DMS79 (cell line): ENCODE measurements around the gene PLA2G4D.

ENCODE experiments used
- DNase-seq: peaks from one replicate; lab custom pipeline; 2025; lab: John Stamatoyannopoulos, UW

The PLA2G4D gene

DNA sequence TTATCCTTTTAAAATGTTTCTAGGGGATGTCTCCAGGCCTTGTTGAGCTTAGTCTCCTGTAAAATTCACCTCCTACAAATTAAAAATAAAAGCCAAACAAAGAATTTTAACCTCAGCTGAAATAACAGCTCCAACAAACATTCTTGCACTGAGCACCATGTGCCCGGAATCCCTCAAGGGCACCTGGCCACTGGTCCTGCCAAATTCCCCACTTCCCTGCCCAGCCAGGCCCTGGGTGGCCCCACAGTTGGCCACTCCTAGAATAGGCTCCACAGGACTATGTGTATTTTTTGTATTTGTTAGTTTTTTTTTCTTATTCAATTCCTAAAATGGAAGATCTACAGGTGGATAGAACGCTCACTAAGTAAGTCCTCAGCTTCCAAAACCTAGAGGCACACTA is 40.4 kb downstream of the PLA2G4D start:
- no peak for DNase-seq

DNA sequence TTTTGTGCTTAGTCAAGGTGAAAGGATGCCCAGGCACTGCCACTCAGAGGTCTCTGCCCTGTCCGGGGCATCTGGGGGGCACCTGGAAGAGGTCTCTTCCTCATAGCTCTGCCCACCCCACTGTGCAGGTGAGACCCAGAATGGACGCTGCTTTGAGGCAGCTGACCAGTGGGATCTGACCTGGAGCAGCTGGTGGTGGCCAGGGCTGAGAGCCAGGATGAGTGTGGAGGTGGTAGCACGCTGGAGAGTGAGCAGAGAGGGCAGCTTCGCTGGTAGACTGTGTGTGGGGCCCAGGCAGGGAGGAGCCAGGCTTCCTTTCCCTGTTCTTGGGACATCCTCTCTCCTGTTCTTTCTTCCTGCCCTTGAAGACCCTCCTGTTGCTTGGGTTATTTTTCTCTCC is 41.4 kb downstream of the PLA2G4D start:
- DNase-seq: no peak

DNA sequence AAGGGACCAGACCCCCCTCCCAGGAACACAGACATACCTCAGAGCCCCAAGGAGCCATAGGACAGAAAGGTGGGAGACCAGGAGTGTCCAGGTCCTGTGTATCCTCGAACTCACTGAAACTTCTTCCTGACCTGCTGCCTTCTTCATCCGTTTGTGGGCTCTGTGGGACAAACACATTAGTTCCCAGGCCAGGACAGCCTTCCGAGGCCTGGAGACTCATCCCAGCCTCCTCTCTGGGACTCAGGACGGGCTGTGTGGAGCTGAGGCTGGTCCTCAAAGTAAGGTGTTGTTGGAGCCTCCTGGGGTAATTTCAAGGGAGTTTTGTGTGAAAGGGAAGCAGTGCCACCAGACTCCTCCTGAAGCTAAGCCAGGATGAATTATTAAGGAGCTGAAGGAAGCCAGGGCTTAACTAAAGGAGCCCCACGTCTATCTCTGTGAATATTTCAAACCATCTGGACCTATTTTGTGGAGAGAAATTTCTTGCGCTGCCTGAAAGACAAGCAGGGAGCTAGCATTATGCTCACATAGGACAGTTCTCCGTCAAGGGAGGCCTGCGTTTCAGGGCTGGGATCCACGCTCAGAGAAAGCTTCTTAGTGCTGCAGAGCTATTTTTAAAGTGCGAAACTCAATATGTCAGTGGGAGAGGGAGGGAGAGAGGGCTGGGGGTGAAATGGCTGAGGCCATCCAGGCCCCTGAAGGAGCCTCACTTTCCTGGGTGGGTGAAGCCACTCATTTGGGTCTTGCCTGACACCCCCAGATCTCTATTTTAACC is 43.7 kb downstream of the PLA2G4D start:
- no peak for DNase-seq

DNA sequence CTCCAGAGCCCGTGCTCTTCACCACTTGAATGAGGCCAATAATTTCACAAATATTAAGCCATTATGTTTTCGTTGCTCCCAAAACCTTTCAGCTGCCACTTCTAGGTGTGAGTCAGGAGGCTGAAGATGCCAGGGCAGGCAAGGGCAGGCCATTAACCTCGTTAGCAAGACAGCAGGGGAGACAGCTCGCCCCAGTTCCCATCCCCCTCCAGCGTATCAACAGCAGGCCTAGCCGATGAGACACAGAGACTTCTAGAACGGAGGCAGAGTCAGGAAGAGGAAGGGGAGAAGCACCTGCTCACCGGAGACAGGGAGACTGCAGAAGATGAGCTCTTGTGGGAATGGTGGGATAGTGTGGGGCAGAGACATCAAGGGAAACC is 45.6 kb downstream of the PLA2G4D start:
- DNase-seq: no peak

DNA sequence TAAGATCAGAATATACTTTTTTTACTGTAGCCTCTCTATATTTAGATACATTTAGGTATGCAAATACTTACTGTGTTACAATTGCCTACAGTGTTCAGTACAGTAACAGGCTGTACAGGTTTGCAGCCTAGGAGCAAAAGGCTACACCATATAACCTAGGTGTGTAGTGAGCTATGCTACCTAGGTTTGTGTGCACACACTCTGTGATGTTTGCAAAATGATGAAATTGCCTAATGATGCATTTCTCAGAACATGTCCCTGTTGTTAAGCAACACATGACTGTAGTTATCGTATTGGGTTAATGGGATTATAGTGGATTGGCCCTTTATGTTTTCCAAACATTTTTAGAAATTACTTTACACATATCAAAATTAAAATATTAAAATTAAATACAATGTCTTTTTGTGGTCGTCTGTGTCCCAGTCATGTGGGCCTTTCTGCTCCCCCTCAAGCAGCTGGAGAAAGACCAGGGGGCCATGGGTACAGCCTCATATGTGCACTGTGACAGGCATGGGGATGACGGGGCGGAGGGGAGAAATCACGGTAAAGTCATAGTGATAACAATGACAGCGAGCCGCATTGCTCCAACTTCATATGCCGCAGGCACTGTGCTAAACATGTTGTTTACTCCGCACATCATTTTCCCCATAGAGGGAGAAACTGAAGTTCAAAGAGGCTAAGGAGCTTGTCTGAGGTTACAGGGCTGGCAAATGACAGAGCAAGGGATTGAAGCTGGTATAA is 46.1 kb downstream of the PLA2G4D start:
- no peak for DNase-seq

DNA sequence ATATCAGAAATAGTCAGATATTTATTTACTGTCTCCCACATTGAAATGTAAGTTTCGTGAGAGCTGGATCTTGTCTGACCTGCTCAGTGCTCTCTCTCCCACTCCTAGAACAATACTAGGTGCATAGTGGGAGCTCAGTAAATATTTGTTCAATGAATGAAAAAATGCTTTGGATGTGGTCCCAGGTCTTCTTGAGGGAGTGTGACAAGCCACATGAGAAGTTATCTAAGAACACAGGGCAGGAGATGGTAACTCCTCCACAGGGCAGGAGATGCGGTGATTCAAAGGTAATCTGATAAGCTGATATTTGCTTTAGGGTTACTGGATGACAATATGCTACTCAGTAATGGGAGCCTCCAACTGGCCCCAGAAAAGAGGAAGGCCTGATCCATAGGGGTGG is 47.8 kb downstream of the PLA2G4D start:
- peak; percentile 14 for DNase-seq

DNA sequence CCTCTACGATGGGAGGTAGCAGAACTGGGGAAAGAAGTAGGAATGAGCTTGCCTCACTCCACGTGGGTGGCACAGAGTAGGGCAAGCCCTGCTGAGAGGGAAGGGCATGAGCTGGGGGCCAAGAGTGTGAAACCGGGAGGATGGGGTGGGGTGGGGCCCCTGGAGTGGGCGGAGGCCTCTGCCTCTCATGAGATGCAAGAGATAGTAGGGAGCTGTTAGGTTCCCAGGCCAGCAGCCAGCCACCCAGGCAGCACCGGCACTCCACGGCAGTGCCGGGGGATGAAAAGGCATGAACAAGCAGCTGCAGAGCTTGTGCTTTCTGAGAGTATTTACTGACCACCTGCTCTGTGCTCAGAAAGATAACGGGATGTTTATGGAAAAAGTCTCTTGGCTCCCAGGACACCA is 49.1 kb downstream of the PLA2G4D start:
- no peak for DNase-seq

DNA sequence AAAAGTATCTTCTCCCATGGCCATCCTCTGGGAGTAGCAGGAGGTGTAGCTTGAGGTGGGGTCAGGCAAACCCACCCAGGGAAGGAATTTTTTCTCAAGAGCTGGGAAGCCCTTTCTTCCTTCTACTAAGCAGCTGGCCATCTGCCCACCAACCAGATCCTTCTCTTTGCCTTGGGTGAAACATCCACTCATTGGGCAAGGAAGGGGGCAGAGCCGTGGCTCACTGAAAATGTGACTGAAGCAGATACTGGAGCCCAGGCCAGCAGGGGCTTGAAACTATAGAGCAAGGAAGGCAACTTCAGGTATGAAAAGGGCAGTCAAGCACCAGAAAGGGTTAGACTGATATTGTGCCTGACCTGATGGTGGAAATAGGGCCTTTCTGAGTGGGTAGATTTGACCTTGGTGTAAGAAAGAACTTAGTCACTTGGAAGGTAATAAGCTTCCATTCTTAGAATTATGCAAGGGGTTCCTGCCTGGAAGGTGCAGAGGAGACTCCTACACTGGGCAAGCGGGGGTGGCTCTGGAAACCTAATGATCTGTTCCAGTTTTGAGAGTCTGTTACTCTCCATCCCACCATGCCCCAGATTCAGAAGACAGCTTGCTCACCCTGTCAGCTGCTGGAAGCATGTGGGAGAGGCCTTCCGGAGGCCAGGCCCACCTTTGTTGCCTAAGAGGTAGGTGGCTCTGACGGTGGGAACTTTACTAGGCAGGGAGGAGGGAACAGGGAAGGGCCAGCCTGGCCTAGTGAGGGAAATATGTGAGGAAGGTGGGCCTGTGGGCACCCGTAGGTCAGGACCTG is 51.6 kb downstream of the PLA2G4D start:
- DNase-seq: no peak

DNA sequence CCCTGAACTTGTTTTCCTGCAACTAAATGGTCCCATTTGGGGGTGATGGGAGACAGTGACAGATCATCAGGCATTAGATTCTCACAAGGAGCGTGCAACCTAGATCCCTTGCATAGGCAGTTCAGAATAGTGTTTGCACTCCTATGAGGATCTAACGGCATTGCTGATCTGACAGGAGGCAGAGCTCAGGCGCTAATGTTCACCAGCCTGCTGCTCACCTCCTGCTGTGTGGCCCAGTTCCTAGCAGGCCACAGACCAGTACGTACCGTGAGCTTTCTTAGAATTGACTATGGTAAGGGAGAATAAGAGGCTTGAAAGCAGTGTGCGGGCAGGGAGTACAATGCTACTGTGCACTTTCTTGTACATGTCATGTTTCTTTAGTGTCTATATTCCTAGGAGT is 56.0 kb downstream of the PLA2G4D start:
- no peak for DNase-seq

DNA sequence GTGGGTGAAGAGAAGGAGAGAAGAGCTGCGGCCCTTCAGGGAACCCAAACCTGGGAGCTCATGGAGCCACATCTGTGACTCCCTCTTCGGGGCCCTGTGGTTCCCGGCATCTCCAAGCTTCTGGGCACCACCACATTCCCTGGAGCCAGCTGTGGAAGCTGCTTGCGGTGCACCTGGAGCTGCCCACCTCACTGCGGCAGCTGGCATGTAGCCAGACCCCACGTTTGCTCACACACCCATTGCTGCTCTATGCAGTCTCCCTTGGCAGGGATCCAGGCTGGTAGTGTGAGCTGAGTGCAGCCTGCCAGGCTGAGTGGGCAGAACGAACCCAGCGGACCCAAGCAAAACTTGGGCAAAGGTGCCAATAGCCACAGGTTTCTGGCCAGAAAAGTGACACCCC is 56.7 kb downstream of the PLA2G4D start:
- peak; percentile 21 for DNase-seq

DNA sequence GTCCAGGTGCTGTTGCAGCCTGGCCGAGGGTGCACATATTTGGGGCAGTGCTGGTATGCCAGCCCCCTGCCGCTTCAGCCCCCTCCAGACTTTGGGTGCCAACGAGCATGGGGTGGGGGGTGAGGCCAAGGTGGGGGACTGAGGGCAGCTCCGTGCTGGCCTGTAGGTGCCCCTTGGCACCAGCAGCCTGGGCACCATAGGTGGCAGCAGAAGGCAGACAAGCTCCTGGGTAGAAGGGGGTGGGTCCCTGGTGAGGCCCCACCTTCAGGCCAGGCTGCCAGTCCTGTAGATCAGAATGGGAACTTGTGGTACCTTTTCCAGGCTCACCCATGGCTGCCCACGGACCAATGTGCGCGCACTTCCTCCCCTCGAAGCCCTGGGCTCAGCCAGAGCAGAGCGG is 57.4 kb downstream of the PLA2G4D start:
- no peak for DNase-seq

DNA sequence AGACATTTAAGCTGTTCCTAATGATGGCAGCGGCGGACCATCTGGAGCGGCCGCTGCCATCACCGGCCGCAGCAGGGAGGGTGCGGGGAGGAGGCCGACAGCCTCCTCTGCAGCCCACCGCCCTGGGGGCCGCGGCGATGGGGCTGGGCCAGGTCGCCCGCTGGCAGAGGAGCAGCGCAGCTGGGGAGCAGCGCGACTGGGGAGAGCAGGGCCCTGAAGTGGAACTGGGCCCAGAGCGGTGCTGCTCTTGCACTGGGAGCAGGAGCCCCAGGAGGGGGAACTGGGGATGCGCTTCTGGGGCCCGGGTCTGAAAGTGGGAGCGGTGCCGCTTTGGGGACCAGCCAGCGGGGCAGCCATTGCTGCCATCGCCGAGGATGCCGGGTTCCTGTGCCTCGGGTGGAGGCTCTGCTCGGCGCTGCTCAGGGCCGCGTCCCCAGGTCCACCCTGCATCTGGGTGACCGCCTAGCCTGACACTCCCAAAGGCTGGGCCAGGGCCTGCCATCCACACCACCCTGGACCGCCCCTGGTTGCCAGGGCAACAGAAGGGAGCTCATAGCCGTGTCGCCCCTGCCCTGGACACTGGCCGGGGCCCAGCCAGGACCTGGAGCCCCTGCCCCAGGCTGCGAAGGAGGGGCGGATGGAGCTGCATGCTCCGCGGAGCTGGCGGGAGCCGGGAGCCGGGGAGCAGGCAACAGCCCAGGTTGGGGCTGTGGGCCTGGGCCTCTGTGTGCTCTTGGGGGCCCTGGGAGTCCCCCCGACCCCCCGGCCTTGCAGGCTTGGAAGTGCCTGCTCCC is 58.1 kb downstream of the PLA2G4D start:
- DNase-seq: no peak

DNA sequence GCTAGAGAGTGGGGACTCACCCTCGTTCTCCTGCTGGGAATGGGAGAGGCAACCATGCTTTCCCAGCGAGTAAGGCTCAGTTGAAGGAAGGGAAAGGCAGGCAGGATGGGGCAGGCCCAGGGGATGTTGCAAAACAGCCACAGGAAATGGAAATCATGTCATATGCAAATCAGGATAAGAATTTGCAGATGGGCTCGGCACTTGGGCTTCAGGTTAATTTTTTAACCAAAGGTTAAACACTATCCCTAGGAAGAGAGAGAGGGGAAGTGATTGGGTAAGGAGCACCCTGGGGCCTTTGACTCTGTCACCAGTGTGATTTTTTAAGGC is 59.0 kb downstream of the PLA2G4D start:
- DNase-seq: no peak

DNA sequence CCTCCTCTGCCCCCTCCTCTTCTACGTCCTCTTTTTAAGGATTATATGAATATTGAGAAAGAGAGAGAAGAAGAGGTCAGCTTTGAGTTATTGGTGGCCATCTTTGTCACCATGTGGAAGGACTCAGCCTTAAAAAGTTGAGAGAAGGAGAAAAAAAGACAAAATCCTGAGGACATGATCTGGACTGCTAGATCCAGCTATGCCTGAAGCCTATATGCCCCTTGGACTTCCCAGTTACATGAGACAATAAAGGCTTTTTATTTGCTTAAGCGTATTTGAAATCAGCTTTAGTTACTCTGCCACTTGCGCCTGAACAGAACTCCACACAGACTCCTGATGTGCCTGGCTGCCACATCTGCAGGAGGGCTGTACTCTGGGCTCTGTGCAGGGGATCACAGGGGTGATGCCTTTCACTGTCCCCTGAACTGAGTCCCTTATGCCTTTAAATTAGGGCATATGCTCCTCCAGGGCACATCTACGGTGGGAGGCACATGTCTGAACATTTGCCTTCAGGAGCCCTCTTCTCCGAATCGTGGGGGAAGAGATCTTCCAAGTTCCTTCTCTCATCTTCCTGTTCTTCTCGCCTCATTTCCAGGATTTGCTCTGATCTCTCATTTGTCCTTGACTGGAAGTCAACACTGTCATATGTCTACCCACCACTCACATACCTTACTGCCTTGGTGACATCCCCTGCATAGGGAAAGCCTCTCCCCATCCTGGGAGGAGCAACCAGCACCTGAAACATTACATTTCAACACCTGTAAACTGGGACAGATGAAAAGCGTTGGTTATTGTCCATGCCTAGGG is 59.5 kb downstream of the PLA2G4D start:
- no peak for DNase-seq

DNA sequence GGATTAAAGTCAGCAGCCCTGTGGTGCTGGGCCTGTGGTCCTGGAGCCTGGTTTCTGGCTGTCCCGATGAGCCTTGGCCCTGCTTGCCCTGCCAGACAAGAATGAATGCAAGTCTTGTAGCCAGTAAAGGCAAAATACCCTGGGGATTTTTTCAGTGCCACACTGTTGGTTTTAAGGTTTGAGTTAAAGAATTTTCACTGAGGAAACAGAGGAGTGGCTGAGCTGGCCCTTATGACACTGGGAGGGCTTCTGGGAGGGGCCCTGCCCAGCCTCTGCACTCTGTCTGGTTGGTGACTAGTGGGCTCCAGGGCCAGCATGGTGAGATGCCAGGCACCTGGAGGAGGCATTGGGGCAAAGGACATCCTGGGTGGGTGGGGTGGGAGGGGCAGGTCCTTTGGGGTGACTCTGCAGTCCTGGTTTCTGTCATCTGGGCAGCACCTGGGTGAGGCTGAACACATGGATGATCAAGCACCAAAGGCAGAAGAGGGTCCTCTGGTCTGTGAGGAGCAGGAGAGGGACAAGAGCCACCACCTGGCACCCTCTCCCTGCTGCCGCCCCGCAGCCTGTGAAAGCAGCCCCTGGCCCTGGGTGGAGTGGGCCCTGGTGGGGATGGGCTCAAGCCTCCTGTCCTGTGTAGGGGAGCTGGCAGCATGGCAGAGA is 61.0 kb downstream of the PLA2G4D start:
- no peak for DNase-seq

DNA sequence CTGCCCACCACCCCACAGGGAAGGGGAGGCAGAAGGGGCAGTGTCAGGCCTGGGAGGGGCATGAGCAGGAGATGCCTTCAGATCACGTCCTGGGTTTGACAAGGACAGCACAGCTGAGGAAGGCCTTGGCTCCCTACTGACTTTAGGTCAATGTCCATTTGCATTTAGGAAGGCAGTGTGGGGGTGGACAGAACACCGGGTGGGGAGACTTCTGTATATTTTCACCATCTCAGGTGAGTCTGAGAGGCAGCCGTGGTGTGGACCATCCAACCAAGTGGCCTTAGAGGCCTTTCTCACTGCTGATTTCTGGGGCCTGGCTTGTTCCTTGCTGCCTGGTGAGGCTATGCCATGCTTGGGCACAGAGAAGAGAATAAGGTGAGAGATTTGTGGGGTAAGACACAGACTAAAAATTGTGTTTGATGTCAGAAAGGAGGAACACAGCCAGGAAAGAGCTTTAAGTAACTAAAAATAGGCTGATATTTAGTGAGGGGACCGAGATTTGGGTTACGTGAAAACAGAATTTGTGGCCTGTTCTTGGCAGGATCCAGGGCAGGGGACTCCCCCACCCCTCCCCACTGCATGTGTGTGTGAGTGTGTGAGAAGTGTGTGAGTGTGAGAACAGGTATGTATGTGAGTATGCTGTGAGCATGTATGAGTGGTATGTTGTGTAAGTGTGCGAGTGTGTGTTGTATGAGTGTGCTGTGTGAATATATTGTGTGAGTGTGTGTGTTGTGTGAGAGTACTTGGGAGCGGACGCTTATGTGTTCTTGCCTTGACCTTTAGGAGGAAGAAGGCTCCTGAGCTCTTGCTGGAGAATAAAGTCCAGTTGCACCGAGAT is 61.8 kb downstream of the PLA2G4D start:
- DNase-seq: no peak

DNA sequence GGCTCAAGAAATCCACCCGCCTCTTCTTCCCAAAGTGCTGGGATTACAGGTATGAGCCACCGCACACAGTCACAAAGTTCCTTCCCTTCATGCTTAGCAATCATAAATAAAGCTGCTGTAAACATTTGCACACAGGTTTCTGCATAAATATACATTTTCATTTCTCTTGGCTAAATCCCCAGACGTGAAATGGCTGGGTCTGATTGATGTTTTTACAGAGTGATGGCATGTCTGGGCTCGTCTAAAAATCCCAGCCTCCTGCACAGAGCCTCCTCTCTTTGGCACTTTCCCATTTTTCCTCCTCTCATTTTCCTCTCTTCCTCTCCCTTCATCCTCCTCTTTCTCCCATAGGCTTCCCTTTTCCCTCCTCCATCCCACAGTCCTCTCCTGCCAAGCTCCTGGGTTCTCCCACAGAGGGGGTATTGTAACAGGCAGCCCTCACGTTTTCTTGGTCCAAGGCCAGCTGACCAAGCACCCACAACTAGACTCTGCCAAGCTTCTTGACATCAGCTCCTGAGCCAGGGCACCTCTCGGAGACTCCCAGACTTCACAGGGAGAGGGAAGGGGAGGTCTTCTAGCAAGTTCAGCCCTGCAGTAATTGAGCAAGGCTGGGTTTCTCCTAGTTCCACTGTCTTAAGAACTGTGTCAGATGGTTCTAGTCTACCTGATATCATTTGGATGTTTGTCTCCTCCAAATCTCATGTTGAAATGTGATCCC is 63.0 kb downstream of the PLA2G4D start:
- DNase-seq: peak; percentile 8

DNA sequence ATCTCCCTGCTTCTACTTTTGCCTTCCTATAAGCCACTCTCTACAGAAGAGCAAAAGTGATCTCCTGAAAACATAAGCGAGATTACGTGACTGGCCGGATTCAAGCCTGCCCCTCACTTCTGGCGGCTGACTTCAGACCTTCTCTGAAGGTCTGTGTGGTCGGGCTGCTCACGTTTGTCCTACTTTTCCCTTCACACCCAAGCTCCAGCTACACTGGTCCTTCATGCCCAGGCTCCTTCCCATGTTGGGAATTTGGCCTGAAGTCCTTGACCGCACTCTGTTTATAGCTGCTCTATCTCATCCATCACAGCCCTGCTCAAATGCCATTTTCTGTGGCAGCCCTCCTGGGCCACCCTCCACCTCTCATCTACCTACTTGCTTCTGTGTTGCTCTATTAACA is 66.8 kb downstream of the PLA2G4D start:
- no peak for DNase-seq

DNA sequence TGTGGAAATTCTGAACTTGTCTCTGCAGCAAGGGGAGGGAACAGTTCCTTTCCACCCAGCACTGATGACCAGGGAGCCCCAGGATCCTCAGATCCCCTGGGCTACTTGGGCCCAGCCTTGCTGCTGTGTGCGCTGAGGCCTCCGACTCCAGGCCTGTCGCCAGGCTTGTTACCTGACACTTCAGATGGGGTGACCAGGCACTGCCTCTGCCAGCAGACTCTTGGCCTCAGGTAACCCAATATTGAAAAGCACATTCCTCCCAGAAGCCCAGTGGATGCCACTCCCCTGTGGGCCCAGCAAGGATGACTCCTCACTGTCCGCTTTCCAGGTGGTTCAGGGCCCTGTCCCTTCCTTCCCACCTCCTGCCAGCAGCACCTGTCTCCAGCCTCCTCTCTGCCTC is 70.1 kb downstream of the PLA2G4D start:
- no peak for DNase-seq
